ENCODE measurements around the gene DCXR.

DCXR gene

DNA sequence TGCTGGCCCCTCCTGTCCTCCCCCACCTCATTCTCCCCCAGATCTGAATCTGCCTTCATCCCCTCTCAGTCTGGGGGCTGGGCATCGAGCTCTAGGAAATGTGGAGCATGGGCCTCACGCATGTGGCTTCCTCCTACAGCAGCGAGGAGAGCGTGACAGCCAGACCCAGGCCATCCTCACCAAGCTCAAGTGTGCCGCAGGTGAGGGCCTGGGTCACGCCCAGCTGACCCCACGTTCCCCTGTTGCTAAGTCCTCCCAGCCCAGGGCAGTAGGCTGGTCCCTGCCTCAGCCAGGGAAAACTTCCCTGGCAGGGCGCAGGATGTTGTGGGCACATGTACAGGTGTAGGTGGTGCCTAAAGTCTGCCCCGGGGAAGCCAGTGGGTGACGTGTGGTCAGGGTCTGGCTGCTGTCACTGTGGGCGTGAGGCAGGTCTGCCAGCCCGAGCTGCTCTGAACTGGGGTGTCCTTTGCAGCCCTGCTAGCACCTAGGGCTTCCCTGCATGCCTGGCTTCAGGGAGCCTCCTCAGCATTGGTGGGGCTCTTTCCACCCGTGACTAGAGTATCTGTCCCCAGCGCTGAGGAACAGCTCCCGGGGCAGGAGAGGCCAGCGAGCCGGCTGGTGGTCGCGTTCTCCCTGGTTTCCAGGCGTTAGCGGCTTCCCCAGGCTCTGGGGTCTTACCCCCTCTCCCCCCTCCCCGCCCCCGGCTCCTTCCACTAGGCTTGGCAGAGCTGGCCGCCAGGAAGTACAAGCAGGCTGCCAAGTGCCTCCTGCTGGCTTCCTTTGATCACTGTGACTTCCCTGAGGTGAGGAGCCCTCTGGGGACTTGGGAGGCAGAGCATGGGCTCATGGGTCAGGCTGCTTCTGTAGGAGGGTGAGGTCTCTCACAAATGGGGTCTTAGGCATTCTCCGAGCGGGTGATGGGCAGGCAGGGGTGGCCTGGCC is 17.8 kb upstream of the DCXR start:
- TF ChIP-seq GATA2 (IDR thresholded peaks at IDR 0.05; ENCODE audit: low read depth, low read length) = no peak
- TF ChIP-seq GATA3 (IDR thresholded peaks at IDR 0.05; ENCODE audit: low read depth, low read length) = no peak

DNA sequence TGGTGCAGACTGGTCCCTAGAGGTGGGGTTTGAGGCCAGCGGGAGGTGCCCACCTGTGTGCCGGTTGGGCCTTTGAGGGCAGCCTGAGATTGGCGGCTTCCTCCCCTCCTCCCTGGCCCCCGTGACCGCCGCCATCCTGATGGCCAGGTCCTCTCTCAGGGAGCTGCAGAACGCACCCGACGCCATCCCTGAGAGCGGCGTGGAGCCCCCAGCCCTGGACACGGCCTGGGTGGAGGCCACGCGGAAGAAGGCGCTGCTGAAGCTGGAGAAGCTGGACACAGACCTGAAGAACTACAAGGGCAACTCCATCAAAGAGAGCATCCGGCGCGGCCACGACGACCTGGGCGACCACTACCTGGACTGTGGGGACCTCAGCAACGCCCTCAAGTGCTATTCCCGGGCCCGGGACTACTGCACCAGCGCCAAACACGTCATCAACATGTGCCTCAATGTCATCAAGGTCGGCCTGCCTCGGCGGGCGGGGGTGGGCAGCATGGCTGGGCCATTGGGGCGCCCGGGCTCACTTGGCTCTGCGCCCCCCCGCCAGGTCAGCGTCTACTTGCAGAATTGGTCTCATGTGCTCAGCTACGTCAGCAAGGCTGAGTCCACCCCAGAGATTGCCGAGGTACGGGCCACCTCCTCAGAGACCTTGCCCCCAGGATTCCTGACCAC is 17.0 kb upstream of the DCXR start:
- TF ChIP-seq GATA3 (IDR thresholded peaks at IDR 0.05; ENCODE audit: low read depth, low read length) = no peak
- no peak for TF ChIP-seq GATA2 (IDR thresholded peaks at IDR 0.05; ENCODE audit: low read depth, low read length)

DNA sequence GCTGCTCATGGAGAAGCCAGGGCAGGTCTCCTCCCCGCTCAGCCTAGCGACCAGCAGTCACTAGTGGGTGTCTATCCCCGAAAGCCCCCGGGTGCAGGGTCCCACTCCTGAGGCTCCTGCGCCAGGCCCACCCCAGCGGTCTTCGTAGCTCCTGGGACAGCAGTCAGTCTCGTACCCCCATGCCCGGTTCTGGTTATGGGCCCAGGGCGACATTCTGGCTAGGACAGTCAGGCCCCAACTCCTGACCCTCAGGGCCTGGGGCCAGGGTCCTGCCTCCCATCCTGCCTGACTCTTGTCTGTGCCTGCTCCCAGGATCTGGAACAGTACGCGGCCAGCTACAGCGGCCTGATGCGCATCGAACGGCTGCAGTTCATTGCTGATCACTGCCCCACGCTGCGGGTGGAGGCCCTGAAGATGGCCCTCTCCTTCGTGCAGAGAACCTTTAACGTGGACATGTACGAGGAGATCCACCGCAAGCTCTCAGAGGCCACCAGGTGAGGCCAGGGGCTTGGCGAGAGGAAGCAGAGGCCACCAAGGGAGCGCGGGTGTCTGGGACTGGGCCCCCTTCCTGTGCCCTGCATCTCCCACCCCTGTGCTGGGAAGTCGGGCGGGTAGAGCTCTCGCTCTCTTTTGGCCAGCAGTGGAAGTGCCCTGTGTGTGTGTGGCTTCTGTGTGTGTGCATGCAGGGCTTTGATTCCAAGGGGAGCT is 16.2 kb upstream of the DCXR start:
- TF ChIP-seq GATA3 (IDR thresholded peaks at IDR 0.05; ENCODE audit: low read depth, low read length) (no peak), GATA2 (IDR thresholded peaks at IDR 0.05; ENCODE audit: low read depth, low read length) (no peak)

DNA sequence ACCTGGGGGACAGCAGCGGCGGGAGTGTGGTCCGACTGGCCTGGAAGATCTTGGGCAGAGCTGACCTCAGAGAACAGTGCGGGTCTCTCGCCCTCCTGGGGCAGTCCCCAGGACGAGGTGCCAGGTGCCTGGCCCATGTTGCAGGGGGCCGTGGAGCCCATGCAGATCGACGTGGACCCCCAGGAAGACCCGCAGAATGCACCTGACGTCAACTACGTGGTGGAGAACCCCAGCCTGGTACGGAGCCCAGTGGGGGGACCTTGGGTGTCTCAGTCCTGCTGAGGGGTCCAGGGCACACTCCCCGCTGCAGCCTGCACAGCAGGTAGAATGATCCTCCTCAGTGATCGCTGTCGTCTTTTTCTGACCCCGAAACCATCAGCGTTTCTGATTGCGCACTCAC is 15.6 kb upstream of the DCXR start:
- no peak for TF ChIP-seq GATA2 (IDR thresholded peaks at IDR 0.05; ENCODE audit: low read depth, low read length)
- no peak for TF ChIP-seq GATA3 (IDR thresholded peaks at IDR 0.05; ENCODE audit: low read depth, low read length)

DNA sequence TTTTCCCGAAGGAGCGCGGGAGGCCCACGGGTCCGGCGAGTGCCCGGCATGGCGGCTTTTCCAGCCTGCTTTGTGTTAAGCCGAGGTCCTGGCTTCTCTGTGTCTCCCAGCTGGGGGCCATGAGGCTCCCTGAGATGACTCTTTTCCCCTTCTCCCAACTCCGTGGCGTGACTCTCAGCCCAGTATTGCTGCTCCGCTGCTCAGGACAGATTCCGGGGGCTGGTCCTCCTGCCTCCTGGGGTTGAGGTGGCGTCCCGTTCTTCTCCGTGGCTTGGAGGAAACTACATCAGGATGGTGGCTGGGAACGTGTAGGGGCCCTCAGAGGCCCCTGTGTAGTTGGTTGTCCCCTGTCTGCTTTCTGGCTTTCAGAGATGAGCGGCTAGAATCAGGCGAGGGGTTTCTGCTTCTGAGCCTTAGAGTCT is 15.2 kb upstream of the DCXR start:
- no peak for TF ChIP-seq GATA2 (IDR thresholded peaks at IDR 0.05; ENCODE audit: low read depth, low read length)

DNA sequence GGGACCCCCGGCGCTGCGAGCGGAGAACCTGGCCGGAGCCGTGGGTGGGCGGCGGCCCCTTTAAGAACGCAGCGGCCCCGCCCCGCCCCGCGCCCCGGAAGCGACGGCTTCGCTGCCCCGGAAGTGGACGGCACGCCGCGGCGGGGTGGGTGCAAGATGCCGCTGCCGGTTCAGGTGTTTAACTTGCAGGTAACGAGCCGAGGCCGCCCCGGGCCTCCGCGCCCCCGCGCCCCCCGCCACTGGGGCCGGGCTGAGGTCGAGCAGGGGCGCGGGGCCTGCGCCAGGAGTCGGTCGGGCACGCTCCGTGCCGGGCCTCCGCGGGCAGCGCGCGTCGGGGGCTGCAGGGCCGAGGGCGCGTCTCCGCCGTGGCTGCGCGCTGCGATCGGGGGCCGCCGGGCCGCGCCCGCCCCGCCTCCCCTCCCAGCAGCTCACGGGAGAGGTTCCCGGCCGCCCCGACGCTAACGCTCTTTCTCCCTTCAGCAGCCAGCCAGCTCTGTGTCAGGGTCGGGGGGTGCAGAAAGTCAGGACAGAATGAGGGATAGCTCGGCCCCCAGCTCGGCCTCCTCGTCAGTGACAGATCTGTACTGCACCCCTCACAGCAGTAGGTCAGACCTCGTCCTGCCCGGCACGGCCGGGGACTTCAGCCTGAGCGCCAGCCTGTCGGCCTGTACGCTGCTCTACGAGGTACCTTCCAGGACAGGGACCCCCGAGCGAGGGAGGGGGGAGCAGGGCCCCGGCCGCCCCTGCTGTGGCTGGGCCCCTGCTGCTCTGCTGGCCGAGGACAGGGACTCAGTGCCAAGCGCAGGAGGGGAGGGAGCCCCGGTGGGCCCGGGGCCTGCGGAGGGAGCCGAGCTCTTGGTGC is 14.5 kb upstream of the DCXR start, which contains the start of the genes GPS1 and RFNG:
TSS of gene GPS1 (plus strand) at position 123 of the 862 bp plus-strand sequence. CDS start at position 157, 34 bp downstream.
TSS of gene RFNG (minus strand) at position 36 of the 862 bp plus-strand sequence. CDS start 45 bp downstream, outside the sequence.
- TF ChIP-seq GATA3 (IDR thresholded peaks at IDR 0.05; ENCODE audit: low read depth, low read length) = no peak
- no peak for TF ChIP-seq GATA2 (IDR thresholded peaks at IDR 0.05; ENCODE audit: low read depth, low read length)

DNA sequence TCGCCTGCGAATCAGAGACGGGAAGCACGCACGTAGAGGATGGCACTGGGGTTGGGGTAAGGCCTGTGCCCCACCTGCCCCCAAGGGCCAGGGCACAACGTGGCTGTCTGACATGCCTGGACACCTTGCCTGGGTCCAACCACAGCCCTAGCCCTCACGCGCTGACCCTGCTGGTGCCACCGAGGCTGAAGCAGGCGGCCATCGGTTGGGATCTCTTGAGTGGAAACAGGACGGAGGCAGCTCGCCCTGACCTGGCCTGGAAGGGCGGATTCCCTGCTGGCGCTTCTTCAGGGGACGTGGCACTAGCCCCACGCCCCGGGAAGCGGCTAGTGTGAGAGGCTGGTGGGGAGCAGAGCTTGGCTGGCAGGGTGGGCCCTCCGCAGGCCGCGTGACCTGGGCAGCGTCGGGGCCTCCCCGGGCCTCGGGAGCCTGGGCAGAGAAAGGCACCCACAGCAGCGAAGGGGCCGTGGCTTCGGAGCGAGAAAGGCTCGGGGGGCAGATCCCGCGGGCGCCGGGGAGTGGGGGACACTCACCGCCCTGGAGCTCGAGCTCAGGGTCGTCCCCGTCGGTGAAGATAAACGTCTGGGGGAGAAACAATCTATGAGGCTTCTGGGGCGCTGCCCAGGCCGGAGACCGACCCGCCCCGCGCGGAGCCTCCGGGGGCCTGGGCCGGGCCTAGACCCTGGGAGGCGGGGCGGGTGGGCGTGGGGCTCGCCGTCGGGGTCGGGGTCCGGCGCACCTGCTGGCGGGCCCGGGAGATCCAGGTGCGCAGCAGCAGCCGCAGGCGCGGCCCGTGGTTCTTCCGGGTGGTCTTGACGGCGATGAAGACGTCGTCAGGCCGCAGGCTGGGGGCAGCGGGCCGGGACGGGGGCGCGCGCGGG is 13.5 kb upstream of the DCXR start:
- TF ChIP-seq GATA2 (IDR thresholded peaks at IDR 0.05; ENCODE audit: low read depth, low read length) (no peak), GATA3 (IDR thresholded peaks at IDR 0.05; ENCODE audit: low read depth, low read length) (no peak)

DNA sequence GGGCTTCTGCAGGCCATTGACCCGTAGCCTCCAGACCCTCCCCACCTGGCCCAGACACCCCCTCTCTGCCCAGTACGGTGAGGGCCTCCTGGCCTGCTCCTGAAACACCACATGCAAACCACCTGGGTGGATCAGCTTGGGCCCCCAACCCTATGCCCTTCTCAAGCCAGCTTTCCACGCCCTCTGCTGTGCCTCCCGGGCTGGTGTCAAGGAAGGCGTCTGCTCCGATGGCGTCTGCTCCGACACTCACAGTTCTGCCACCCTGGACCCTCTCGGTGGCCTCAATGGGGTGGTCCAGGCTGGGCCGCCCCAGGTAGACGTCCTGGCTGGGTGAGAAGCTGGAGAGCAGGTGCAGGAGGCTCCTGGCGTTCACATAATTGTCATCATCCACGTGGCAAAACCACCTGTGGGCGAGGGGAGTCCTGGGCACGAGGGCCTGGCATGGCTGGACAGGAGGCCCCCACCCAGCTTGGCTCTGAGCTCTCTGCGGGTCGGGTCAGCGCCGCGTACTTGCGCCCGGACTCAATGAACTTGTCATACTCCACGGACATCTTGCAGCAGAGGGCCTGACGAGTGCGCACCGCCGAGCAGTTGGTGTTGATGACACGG is 12.8 kb upstream of the DCXR start:
- TF ChIP-seq GATA2 (IDR thresholded peaks at IDR 0.05; ENCODE audit: low read depth, low read length) = no peak
- TF ChIP-seq GATA3 (IDR thresholded peaks at IDR 0.05; ENCODE audit: low read depth, low read length) = no peak

DNA sequence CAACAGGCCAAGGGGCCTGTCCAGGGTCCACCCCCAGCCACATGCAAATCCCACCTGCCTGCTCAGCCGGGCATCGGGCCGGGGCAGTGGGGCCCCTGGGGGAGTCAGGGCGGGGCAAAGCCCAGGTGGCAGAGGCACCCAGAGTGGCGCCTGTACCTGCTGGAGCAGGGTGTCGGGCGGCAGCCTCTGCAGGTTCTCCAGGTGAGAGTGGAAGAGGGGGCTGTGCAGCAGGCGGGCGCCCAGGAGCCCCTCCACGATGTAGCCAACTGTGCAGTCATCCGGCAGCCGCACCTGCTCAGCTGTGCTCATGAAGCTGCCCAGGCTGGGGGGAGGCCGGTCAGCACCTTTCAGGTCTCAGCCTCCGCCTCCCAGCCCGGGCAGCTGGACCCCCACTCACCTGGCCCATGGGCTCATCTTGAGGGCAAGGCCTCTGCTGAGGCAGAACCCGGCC is 12.0 kb upstream of the DCXR start:
- TF ChIP-seq GATA3 (IDR thresholded peaks at IDR 0.05; ENCODE audit: low read depth, low read length) (no peak), GATA2 (IDR thresholded peaks at IDR 0.05; ENCODE audit: low read depth, low read length) (no peak)

DNA sequence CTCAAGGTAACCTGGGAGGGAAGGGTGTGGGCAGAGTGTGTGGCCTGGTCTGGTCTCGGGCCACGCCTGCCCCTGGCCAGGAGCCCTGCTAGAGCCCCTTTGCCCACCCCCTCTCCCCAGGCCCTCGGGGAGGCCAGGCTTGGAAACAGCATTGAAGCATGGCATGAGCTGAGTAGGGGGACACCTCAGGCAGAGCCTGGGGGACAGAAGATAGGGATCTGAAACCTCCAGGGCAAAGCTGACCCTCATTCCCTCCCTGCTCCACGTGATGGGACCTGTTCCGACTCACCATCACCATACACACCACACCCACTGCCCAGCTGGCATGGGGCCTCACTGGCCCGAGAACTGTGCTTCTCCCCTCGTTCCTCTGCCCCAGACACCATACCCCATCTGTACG is 11.6 kb upstream of the DCXR start:
- TF ChIP-seq GATA2 (IDR thresholded peaks at IDR 0.05; ENCODE audit: low read depth, low read length) (no peak; the same call in 1 of the 2 replicates), GATA3 (IDR thresholded peaks at IDR 0.05; ENCODE audit: low read depth, low read length) (no peak)

DNA sequence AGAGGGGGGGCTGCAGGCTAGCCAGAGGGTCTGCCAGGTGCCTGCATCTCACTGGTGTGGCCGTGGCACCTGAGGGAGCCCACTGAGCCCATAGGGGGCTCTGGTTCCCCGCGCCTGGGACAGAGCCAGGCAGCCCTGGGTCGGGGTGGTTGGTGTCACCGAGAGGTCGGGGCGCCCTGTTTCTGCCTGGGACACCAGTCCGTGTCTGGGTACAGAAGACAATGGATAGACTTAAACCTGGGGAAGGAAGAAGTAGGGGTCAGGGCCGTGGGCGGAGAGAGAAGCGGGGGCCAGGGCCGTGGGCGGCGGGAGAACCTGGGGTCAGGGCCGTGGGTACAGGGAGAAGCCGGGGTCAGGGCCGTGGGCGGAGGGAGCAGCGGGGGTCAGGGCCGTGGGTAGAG is 11.1 kb upstream of the DCXR start:
- TF ChIP-seq GATA2 (IDR thresholded peaks at IDR 0.05; ENCODE audit: low read depth, low read length) = no peak
- no peak for TF ChIP-seq GATA3 (IDR thresholded peaks at IDR 0.05; ENCODE audit: low read depth, low read length)
